GM23338 (cell line): ENCODE measurements around the gene COL16A1. TPM values are rescaled to one million over a fixed set of nuclear protein-coding genes. Genes with fewer than 3 reads are reported as not detected.

ENCODE experiments used
- ATAC-seq: fragments of 200-7000 bp; cut with Tn5 transposase; 3 replicates; pipeline ENCODE4 v1.9.1; 2020
- DNase-seq: peaks from one replicate; pipeline ENCODE4 v3.0.0-alpha.2; 2015; ENCODE audit warnings: low spot score
- H2AFZ ChIP-seq: fragments of 200-600 bp; sonication (generic); 2 replicates; pipeline ENCODE4 v1.8.0; 2016; ENCODE audit warnings: antibody characterized with exemption, mild to moderate bottlenecking, moderate library complexity
- H3F3A ChIP-seq: fragments of 200-600 bp; sonication (generic); replicated peaks from 2 replicates; pipeline ENCODE4 v1.8.0; 2017; ENCODE audit warnings: antibody characterized with exemption, mixed run types, low read depth
- H3K27ac ChIP-seq: fragments of 200-600 bp; sonication (generic); 2 replicates; pipeline ENCODE4 v1.6.1; 2016; ENCODE audit warnings: low read depth
- H3K27me3 ChIP-seq: fragments of 200-600 bp; sonication (generic); 2 replicates; pipeline ENCODE4 v1.8.0; 2016; ENCODE audit warnings: mild to moderate bottlenecking, mixed run types, moderate library complexity; ENCODE audit not compliant: insufficient read depth
- H3K36me3 ChIP-seq: fragments of 200-600 bp; sonication (generic); 2 replicates; pipeline ENCODE4 v1.8.0; 2016; ENCODE audit warnings: mild to moderate bottlenecking; ENCODE audit not compliant: insufficient read depth
- H3K4me1 ChIP-seq: fragments of 200-600 bp; sonication (generic); 2 replicates; pipeline ENCODE4 v1.8.0; 2016; ENCODE audit warnings: mild to moderate bottlenecking, moderate library complexity; ENCODE audit not compliant: insufficient read depth
- H3K4me2 ChIP-seq: fragments of 200-600 bp; sonication (generic); 2 replicates; pipeline ENCODE4 v1.7.1; 2017; ENCODE audit warnings: mixed run types
- H3K4me3 ChIP-seq: fragments of 200-600 bp; sonication (generic); 2 replicates; pipeline ENCODE4 v1.6.1; 2016; ENCODE audit warnings: mixed run types
- H3K79me2 ChIP-seq: fragments of 200-600 bp; sonication (generic); replicated peaks from 2 replicates; pipeline ENCODE4 v1.8.0; 2017; ENCODE audit warnings: mild to moderate bottlenecking; ENCODE audit not compliant: insufficient read depth
- H3K9me2 ChIP-seq: fragments of 200-600 bp; sonication (generic); 2 replicates; pipeline ENCODE4 v1.8.0; 2017; ENCODE audit not compliant: insufficient read depth
- H4K20me1 ChIP-seq: fragments of 200-600 bp; sonication (generic); replicated peaks from 2 replicates; pipeline ENCODE4 v1.8.0; 2017; ENCODE audit warnings: mild to moderate bottlenecking; ENCODE audit not compliant: insufficient read depth
- H3K27ac Mint-ChIP-seq: 2 replicates; pipeline ENCODE4 v1.8.0; 2020; ENCODE audit warnings: inconsistent platforms, mild to moderate bottlenecking, moderate library complexity, mixed read lengths
- H3K27me3 Mint-ChIP-seq: 3 replicates; pipeline ENCODE4 v1.8.0; 2022; ENCODE audit warnings: low read depth, mild to moderate bottlenecking, moderate library complexity, mixed read lengths, inconsistent platforms; ENCODE audit not compliant: insufficient read depth, poor library complexity
- H3K36me3 Mint-ChIP-seq: 3 replicates; pipeline ENCODE4 v1.8.0; 2021; ENCODE audit warnings: low read depth, mild to moderate bottlenecking, inconsistent platforms, moderate library complexity, mixed read lengths
- H3K4me1 Mint-ChIP-seq: 3 replicates; pipeline ENCODE4 v1.8.0; 2020; ENCODE audit warnings: mild to moderate bottlenecking, inconsistent platforms, mixed read lengths
- H3K4me3 Mint-ChIP-seq: 3 replicates; pipeline ENCODE4 v1.8.0; 2021; ENCODE audit warnings: moderate library complexity, mild to moderate bottlenecking, inconsistent platforms, mixed read lengths
- H3K9me3 Mint-ChIP-seq: 3 replicates; pipeline ENCODE4 v1.8.0; 2020; ENCODE audit warnings: moderate library complexity, mild to moderate bottlenecking, inconsistent platforms, mixed read lengths
- CREB1 ChIP-seq: fragments of 250-450 bp; sonication (Bioruptor Pico); IDR thresholded peaks from 2 replicates; pipeline ENCODE4 v1.5.0; 2020; ENCODE audit warnings: low read depth, mild to moderate bottlenecking, moderate library complexity
- EZH2 ChIP-seq: fragments of 200-600 bp; sonication (generic); IDR thresholded peaks from one replicate; pipeline ENCODE4 v1.8.0; 2017; ENCODE audit warnings: antibody characterized with exemption, mild to moderate bottlenecking, low read depth; ENCODE audit not compliant: unreplicated experiment
- EZH2phosphoT487 ChIP-seq: fragments of 200-600 bp; sonication (generic); IDR thresholded peaks from one replicate; pipeline ENCODE4 v1.8.1; 2018; ENCODE audit warnings: antibody characterized with exemption; ENCODE audit not compliant: unreplicated experiment
- JUNB ChIP-seq: IDR thresholded peaks from one replicate; pipeline ENCODE4 v1.6.1; 2016; ENCODE audit warnings: antibody characterized with exemption; ENCODE audit not compliant: unreplicated experiment
- NANOG ChIP-seq: IDR thresholded peaks from 2 replicates; pipeline ENCODE4 v1.6.1; 2016; ENCODE audit warnings: antibody characterized with exemption, borderline replicate concordance
- POLR2AphosphoS5 ChIP-seq: IDR thresholded peaks from 2 replicates; pipeline ENCODE4 v1.6.1; 2016; ENCODE audit warnings: antibody characterized with exemption, low read depth
- STAT1 ChIP-seq: IDR thresholded peaks from one replicate; pipeline ENCODE4 v1.6.1; 2016; ENCODE audit warnings: antibody characterized with exemption; ENCODE audit not compliant: unreplicated experiment
- ZNF331 ChIP-seq: fragments of 250-450 bp; sonication (Bioruptor Pico); IDR thresholded peaks from 2 replicates; pipeline ENCODE4 v1.5.0; 2020; ENCODE audit warnings: low read depth, mild to moderate bottlenecking, moderate library complexity
- polyA plus RNA-seq: library from polyadenylated mRNA; unstranded; fragments of >200 nt; fragmentation: Nextera tagmentation; extraction: Ambion mirVana; gene quantifications from 2 replicates; pipeline ENCODE4 v1.2.1, GENCODE V29; 2016
- total RNA-seq: library from RNA; depleted of rRNA; stranded (reverse); fragments of >200 nt; shearing (Covaris generic); gene quantifications from 2 replicates; pipeline ENCODE4 v1.2.3, GENCODE V29; 2014
- TF ChIP-seq, protein P1 (sequence below), 2 experiments: fragments of 200-600 bp in 1 of 2; sonication (generic) in 1 of 2; conservative IDR thresholded peaks; 2 replicates each; pipeline versions ENCODE4 v1.5.1 to v1.6.1; 2016 to 2017; ENCODE audit warnings: antibody characterized with exemption in 2 of 2, low read depth in 2 of 2, mild to moderate bottlenecking in 2 of 2, moderate library complexity in 1 of 2
- TF ChIP-seq, protein P2 (sequence below): IDR thresholded peaks from one replicate; pipeline ENCODE4 v1.6.1; 2018; ENCODE audit warnings: antibody characterized with exemption; ENCODE audit not compliant: unreplicated experiment
- TF ChIP-seq, protein P3 (sequence below): IDR thresholded peaks from 2 replicates; pipeline ENCODE4 v1.6.1; 2016; ENCODE audit warnings: antibody characterized with exemption

Gene COL16A1
- total and polyA plus RNA-seq, 2 experiments from 2014 or later, result 4.2 to 13.2 TPM

DNA sequence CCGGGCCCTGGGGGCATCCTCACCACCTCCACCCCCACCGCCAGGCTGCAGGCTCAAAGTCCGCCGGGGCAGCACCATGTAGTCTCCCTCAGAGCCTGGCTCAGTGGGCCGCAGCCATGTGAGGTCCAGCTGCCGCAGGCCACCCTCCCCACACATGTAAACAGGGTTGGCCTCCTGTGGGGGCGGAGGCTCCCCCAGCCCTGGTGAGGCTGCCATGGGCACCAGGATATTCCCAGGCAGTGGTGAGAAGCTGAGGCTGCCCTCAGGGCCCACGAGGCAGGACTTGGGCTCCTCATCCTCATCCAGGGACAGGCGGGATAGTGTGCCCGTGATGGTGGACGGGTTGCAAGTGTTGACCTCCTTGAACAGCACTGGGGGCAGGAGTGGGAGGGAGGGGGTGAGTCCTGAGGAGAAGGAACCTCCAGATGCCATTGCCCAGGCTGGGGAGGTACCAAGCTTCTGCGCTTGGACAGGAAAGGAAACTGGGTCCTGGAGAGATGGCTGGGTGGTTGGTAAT is 27.3 kb upstream of the COL16A1 start:
- peaks cover 9% of the 10 kb centered on the region; the same call in 2 of the 3 replicates for H3K4me1 Mint-ChIP-seq
- H3K36me3 ChIP-seq, result no peaks in the 10 kb centered on the region
- no peak overlapping the region for H3K27ac Mint-ChIP-seq
- no peak overlapping the region for H3K27ac ChIP-seq
- no peaks in the 10 kb centered on the region for H3K9me3 Mint-ChIP-seq
- no peaks in the 10 kb centered on the region for H3K79me2 ChIP-seq
- no peak for ATAC-seq
- H2AFZ ChIP-seq, result no peak overlapping the region
- H3K4me2 ChIP-seq, result no peak overlapping the region
- no peaks in the 10 kb centered on the region for H3K27me3 Mint-ChIP-seq
- H4K20me1 ChIP-seq, result no peaks in the 10 kb centered on the region
- H3K4me1 ChIP-seq, result no peaks in the 10 kb centered on the region
- H3K27me3 ChIP-seq, result no peaks in the 10 kb centered on the region
- H3K36me3 Mint-ChIP-seq, result no peaks in the 10 kb centered on the region; the same call in 2 of the 3 replicates
- H3K4me3 ChIP-seq, result no peak overlapping the region
- H3K9me2 ChIP-seq, result no peaks in the 10 kb centered on the region
- TF ChIP-seq EZH2, result no peak
- no peaks in the 10 kb centered on the region for H3F3A ChIP-seq
- H3K4me3 Mint-ChIP-seq, result no peak overlapping the region
- DNase-seq, result no peak

DNA sequence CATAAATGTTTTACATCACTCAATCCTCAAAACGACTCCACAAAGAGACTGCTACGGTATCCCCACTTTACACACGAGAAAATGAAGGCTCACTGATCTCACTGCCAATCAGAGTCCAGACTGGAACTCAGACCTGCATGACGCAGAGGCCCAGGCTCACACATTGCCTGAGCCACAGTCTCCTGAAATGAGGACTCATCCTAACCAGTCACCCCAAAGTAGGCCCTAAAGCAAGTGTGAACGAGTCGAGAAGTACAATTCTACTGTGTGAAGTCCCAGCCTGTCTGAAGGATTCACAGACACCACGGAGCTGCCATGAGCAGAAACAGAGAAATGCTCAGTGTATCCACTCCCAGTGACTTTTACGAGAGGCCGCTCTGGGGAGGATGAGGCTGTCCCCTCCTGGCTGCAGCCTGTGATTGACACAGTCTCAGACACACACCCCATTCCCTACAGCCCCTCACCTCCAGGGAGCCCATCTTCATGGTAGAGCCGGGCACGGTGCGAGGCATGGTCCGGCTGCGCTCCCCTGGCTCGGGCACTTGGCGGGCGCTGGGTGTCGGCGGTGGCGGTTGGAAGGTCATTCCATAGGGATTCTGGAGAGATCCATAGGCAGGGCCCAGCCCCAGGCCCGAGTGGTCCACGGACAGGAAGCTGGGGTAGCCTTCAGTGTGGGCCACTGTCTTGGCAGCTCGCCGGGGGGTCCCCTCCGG is 26.7 kb upstream of the COL16A1 start:
- no peak overlapping the region for H3K27ac ChIP-seq
- no peak overlapping the region for H3K4me3 ChIP-seq
- no peaks in the 10 kb centered on the region for H3K79me2 ChIP-seq
- ATAC-seq (no peak), DNase-seq (no peak)
- TF ChIP-seq ZNF331 (CRISPR knock-in tag), result no peak
- no peaks in the 10 kb centered on the region for H4K20me1 ChIP-seq
- no peak overlapping the region for H3K4me2 ChIP-seq
- Mint-ChIP-seq H3K4me1 (peaks cover 11% of the 10 kb centered on the region), H3K27ac (no peak overlapping the region), H3K9me3 (no peaks in the 10 kb centered on the region), H3K27me3 (peaks cover 1% of the 10 kb centered on the region), H3K4me3 (no peak overlapping the region), H3K36me3 (no peaks in the 10 kb centered on the region; the same call in 2 of the 3 replicates)
- H3K36me3 ChIP-seq, result no peaks in the 10 kb centered on the region
- H3K27me3 ChIP-seq, result no peaks in the 10 kb centered on the region
- H3F3A ChIP-seq, result no peaks in the 10 kb centered on the region
- H3K9me2 ChIP-seq, result no peaks in the 10 kb centered on the region
- H3K4me1 ChIP-seq, result no peaks in the 10 kb centered on the region
- no peak overlapping the region for H2AFZ ChIP-seq

DNA sequence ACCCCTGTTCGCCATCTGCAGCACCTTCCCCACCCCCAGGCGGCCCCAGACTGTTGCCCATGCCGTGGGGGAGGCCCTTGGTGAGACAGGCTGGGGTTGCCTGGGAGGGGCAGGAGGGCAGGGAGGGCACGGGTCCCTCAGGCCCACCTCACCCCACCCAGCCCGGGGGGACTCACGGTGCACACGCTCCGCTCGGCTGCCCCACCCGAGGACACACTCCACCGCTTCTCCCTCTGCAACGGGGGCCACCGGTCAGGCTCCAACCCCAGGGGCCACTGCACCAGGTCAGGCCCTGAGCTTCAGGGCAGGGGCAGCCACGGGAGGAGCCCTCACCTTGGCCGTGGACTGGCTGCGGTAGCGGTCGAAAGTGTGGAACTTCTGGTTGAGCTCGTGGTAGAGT is 24.0 kb upstream of the COL16A1 start:
- peaks cover 1% of the 10 kb centered on the region for H3K27me3 Mint-ChIP-seq
- no peaks in the 10 kb centered on the region for H3K9me3 Mint-ChIP-seq
- no peaks in the 10 kb centered on the region for H3K27me3 ChIP-seq
- H2AFZ ChIP-seq, result no peak overlapping the region
- H3K4me1 ChIP-seq, result no peaks in the 10 kb centered on the region; the same call in 1 of the 2 replicates
- no peaks in the 10 kb centered on the region; the same call in 2 of the 3 replicates for H3K36me3 Mint-ChIP-seq
- ATAC-seq, result no peak
- no peaks in the 10 kb centered on the region; the same call in 1 of the 2 replicates for H4K20me1 ChIP-seq
- no peak overlapping the region for H3K4me3 ChIP-seq
- H3K27ac ChIP-seq, result no peak overlapping the region
- no peak for DNase-seq
- peaks cover 10% of the 10 kb centered on the region for H3K4me1 Mint-ChIP-seq
- H3K27ac Mint-ChIP-seq, result no peak overlapping the region
- no peaks in the 10 kb centered on the region for H3K79me2 ChIP-seq
- no peak overlapping the region for H3K4me2 ChIP-seq
- H3K4me3 Mint-ChIP-seq, result no peak overlapping the region
- H3K36me3 ChIP-seq, result no peaks in the 10 kb centered on the region
- H3F3A ChIP-seq, result 0 out of 2 replicates have a peak, but pooled peaks cover 5% of the 10 kb centered on the region
- H3K9me2 ChIP-seq, result no peaks in the 10 kb centered on the region
- TF ChIP-seq EZH2 (no peak), CREB1 (CRISPR knock-in tag) (no peak), STAT1 (no peak), POLR2AphosphoS5 (no peak), NANOG (no peak), EZH2phosphoT487 (no peak), JUNB (no peak)
- TF ChIP-seq, protein P1, sequence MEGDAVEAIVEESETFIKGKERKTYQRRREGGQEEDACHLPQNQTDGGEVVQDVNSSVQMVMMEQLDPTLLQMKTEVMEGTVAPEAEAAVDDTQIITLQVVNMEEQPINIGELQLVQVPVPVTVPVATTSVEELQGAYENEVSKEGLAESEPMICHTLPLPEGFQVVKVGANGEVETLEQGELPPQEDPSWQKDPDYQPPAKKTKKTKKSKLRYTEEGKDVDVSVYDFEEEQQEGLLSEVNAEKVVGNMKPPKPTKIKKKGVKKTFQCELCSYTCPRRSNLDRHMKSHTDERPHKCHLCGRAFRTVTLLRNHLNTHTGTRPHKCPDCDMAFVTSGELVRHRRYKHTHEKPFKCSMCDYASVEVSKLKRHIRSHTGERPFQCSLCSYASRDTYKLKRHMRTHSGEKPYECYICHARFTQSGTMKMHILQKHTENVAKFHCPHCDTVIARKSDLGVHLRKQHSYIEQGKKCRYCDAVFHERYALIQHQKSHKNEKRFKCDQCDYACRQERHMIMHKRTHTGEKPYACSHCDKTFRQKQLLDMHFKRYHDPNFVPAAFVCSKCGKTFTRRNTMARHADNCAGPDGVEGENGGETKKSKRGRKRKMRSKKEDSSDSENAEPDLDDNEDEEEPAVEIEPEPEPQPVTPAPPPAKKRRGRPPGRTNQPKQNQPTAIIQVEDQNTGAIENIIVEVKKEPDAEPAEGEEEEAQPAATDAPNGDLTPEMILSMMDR (conservative IDR thresholded peaks at IDR 0.05; ENCODE audit: low read depth in 2 of 2), result no peak
- TF ChIP-seq, protein P2, sequence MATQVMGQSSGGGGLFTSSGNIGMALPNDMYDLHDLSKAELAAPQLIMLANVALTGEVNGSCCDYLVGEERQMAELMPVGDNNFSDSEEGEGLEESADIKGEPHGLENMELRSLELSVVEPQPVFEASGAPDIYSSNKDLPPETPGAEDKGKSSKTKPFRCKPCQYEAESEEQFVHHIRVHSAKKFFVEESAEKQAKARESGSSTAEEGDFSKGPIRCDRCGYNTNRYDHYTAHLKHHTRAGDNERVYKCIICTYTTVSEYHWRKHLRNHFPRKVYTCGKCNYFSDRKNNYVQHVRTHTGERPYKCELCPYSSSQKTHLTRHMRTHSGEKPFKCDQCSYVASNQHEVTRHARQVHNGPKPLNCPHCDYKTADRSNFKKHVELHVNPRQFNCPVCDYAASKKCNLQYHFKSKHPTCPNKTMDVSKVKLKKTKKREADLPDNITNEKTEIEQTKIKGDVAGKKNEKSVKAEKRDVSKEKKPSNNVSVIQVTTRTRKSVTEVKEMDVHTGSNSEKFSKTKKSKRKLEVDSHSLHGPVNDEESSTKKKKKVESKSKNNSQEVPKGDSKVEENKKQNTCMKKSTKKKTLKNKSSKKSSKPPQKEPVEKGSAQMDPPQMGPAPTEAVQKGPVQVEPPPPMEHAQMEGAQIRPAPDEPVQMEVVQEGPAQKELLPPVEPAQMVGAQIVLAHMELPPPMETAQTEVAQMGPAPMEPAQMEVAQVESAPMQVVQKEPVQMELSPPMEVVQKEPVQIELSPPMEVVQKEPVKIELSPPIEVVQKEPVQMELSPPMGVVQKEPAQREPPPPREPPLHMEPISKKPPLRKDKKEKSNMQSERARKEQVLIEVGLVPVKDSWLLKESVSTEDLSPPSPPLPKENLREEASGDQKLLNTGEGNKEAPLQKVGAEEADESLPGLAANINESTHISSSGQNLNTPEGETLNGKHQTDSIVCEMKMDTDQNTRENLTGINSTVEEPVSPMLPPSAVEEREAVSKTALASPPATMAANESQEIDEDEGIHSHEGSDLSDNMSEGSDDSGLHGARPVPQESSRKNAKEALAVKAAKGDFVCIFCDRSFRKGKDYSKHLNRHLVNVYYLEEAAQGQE, result no peak
- TF ChIP-seq, protein P3, sequence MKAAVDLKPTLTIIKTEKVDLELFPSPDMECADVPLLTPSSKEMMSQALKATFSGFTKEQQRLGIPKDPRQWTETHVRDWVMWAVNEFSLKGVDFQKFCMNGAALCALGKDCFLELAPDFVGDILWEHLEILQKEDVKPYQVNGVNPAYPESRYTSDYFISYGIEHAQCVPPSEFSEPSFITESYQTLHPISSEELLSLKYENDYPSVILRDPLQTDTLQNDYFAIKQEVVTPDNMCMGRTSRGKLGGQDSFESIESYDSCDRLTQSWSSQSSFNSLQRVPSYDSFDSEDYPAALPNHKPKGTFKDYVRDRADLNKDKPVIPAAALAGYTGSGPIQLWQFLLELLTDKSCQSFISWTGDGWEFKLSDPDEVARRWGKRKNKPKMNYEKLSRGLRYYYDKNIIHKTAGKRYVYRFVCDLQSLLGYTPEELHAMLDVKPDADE, result no peak
